ENCODE results near the gene DISC1.

GRCh38 chr1:231842441-231842840 lies 215.9 kb downstream of the DISC1 start:
- TF ChIP-seq REST (IDR thresholded peaks at IDR 0.05; ENCODE audit: insufficient read depth in 1 of 2, low read depth in 2 of 2, low read length in 1 of 2) (no peak), POLR2AphosphoS5 (IDR thresholded peaks at IDR 0.05; ENCODE audit: low read depth, low read length) (no peak)
